NCI-H2227 treated with DMSO at 0.1 percent for 48 hours (cell line): ENCODE results near the gene TDRD6.
"Not testable (repeated sequence)": the region's sequence is repeated elsewhere in the genome, so short reads cannot be mapped to it uniquely, and the experiment has no call there.

Experiments used
- DNase-seq: peaks from one replicate; lab custom pipeline; 2025; lab: John Stamatoyannopoulos, UW

Gene TDRD6

DNA sequence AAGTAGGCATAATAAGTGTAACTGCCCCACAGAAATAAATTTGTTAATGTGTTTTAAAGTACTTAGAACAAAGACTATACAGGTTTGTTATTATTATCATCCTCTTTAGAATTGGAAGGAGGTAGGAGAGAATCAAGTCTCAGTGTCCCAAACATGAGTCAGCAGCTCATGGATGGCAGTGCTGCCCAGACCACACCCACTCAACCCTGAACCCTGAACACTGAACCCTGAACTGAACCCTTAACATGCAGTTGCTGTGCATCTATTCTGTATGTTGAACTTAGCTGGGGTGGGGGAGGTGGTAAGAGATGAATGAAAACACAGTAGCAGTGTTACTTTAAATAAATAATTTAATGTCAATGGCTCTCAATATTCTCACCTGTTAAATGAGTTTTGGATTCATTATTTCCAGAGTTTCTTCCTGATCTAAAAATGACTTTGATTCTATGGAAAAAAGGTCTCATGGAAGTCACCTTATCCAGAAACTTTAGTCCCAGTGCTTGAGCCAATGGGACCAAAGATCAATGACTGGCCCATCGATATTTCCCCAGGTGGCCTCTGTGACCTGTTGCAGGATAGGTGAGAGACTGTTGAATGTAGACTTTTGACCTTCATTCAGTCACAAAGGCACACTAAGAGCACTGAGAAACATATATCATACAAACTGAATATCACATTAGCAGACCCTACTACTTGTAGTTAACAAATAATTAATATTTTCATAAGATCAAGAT, 55.9 kb downstream of the TDRD6 start:
- DNase-seq: no peak

DNA sequence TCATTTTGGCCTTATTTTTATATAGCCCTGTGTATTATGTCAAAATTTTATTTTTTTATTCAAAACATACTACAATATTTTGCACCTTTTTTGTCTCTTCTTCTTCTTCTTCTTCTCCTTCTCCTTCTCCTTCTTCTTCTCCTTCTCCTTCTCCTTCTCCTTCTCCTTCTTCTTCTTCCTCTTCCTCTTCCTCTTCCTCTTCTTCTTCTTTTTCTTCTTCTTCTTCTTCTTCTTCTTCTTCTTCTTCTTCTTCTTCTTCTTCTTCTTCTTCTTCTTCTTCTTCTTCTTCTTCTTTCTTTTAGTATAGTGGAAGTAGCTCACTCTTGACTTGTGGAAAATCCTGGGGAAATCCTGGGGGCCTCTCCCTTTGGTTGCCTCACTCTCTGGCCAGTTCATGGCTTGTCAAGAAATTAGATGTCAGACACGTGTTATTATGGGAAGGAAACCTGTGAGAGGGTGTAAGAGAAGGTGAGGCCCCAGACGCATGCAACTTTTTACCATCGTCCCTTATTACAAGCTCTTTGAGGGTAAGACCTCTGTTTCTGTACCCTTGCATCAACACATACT, 56.6 kb downstream of the TDRD6 start:
- DNase-seq: not testable (repeated sequence)

DNA sequence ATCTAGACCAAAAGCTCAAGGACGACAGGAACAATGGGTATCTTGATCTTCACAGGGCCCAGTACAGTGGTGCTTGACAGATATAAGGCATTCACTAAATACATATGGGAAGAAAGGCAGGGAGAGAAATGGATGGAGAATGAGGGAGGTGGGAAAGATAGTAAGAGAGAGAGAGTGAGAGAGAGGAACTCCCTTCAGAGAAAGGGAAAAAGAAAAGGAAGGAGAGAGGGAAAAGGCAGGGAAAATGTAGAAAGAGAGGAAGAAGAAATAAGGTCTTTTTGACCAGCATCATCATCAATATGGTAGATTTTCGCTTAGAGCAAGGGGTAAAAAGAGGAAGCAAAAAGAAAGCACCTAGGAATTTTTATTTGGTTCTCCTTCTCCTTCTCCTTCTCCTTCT, 58.3 kb downstream of the TDRD6 start:
- no peak for DNase-seq

DNA sequence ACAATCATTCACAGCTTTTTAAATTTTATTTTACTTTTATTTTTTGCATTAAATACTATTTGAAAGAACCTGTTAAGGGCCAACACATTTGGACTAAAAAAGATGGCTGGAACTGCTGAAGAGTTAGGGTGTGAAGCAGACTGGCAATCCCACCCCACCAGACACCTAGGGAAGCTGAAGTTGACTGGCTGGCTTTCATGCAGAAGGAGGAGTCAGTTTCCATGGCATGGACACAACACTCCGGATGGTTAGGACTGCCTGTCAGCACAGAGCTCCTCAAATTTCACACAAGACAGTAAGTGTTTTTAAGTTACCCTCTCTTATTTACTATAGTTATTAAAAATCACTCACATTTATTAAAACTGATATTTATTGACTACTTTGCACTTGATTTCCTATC, 59.0 kb downstream of the TDRD6 start, which contains the start of gene ANKRD66:
ANKRD66 (plus strand) TSS at position 238 of the 400 bp plus-strand sequence. CDS start 5,016 bp downstream, outside the sequence.
- no peak for DNase-seq

DNA sequence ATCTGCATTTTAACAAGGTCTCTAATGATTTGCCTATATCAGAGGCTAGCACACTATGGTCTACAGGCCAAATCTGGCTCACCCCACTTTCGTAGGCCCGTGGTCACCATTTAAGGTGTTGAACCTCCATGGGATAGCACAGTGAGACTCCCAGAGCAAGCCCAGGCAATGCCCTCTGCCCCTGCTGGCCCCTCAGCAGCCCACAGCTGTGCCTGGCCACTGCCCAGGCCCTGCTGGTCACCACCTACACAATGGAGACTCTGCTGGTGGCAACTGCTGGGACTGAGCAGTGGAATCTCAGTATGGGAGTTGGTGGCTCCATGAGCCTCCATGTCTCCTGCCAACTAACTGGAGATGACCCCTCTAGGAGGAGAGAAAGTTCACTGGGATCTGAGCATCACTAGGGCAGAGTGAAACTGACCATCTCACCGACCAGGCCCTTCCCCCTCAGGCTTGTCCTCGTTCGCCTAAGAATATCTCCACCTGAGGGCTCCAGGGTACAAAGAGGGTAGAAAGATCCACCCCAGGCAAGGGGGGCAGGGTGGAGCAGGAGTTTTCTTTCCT, 61.3 kb downstream of the TDRD6 start:
- no peak for DNase-seq

DNA sequence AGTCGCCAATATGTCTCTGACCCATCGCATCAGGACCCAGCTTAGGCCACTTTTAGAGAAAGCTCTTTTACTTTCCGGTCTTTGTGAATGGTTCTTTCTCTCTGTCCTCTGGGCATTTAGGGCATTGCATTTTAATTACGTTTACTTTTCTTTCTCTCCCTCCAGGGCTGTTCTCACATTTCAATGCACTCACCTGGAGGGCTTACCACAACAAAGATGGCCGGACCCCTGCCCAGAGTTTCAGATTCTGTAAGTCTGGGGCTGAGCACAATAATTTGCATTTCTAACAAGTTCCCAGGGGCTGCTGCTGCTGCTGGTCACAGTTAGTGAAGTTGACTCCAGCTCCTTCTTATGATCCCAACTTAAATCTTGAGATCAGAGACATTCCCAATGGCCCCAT, 62.0 kb downstream of the TDRD6 start:
- no peak for DNase-seq

DNA sequence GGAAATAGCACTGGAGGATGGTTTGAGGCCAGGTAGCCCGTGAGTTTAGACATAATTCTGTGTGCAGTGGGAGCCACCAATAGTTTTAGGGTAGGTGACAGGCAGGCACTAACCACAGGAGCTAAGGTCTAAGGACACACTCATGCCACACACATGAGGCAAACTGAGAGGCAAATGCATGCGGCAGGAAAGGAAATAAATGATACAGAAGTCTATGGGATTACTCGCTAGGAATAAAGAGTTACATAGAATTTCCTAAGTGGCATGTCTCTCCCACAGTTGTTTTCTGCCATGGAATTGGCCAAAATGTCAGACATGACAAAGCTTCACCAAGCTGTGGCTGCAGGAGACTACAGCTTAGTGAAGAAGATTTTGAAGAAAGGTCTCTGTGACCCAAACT, 64.0 kb downstream of the TDRD6 start:
- DNase-seq: no peak
